PFSK-1 (cell line): ENCODE results near the gene KCNG2.

Source experiments
- FOXP2 ChIP-seq: optimal IDR thresholded peaks from 2 replicates; pipeline ENCODE3; 2011; ENCODE audit warnings: borderline replicate concordance, control low read depth, inconsistent platforms; ENCODE audit not compliant: insufficient read depth; ENCODE audit errors: extremely low read length, extremely low read depth
- POLR2AphosphoS5 ChIP-seq: IDR thresholded peaks from 2 replicates; pipeline ENCODE4 v1.6.1; 2012; ENCODE audit warnings: low read depth, mild to moderate bottlenecking, control low read depth, low read length, moderate library complexity
- REST ChIP-seq, 2 experiments: IDR thresholded peaks; 2 replicates each; pipeline versions ENCODE4 v1.6.1 to v1.8.0; 2011 to 2012; ENCODE audit warnings: low read depth in 2 of 2, low read length in 2 of 2, control low read depth in 1 of 2, inconsistent platforms in 1 of 2, mild to moderate bottlenecking in 1 of 2, moderate library complexity in 1 of 2; ENCODE audit not compliant: insufficient read depth in 1 of 2
- SIN3A ChIP-seq: IDR thresholded peaks from 2 replicates; pipeline ENCODE4 v1.6.1; 2012; ENCODE audit warnings: mild to moderate bottlenecking, low read length, moderate library complexity, borderline replicate concordance; ENCODE audit not compliant: insufficient read depth
- TAF1 ChIP-seq: IDR thresholded peaks from 2 replicates; pipeline ENCODE4 v1.6.1; 2012; ENCODE audit warnings: low read length, control low read depth, borderline replicate concordance; ENCODE audit not compliant: insufficient read depth

The KCNG2 gene

GRCh38 chr18:79881695-79882094, 84.0 kb downstream of the KCNG2 start:
- TF ChIP-seq POLR2AphosphoS5, result no peak
- no peak for TF ChIP-seq SIN3A
- no peak for TF ChIP-seq TAF1
- TF ChIP-seq FOXP2, result no peak
- TF ChIP-seq REST (IDR thresholded peaks at IDR 0.05; ENCODE audit: insufficient read depth in 1 of 2, low read depth in 2 of 2, low read length in 2 of 2), result no peak

- TF ChIP-seq POLR2AphosphoS5 (no peak), SIN3A (no peak), FOXP2 (no peak), TAF1 (no peak), REST (IDR thresholded peaks at IDR 0.05; ENCODE audit: insufficient read depth in 1 of 2, low read depth in 2 of 2, low read length in 2 of 2) (no peak)
Observed at GRCh38 chr18:79882522-79883241, 84.9 kb downstream of the KCNG2 start.

- TF ChIP-seq SIN3A, result no peak
- TF ChIP-seq POLR2AphosphoS5, result no peak
- TF ChIP-seq REST (IDR thresholded peaks at IDR 0.05; ENCODE audit: insufficient read depth in 1 of 2, low read depth in 2 of 2, low read length in 2 of 2), result no peak
- TF ChIP-seq FOXP2, result no peak
- TF ChIP-seq TAF1, result no peak
Observed at GRCh38 chr18:79883461-79884293, 85.9 kb downstream of the KCNG2 start.

GRCh38 chr18:79884294-79884962, 86.7 kb downstream of the KCNG2 start:
- no peak for TF ChIP-seq FOXP2
- TF ChIP-seq POLR2AphosphoS5, result no peak
- no peak for TF ChIP-seq TAF1
- no peak for TF ChIP-seq REST (IDR thresholded peaks at IDR 0.05; ENCODE audit: insufficient read depth in 1 of 2, low read depth in 2 of 2, low read length in 2 of 2)
- TF ChIP-seq SIN3A, result no peak
